Suprapubic skin (tissue), 4 donors: Measurements from ENCODE around the gene BAIAP2L2. TPM values are rescaled to one million over a fixed set of nuclear protein-coding genes. Genes with fewer than 3 reads are reported as not detected.

Experiments
- DNase-seq, 2 donors: peaks; one replicate each; pipeline ENCODE4 v3.0.0-alpha.2; 2019; ENCODE audit warnings: low spot score in 2 of 2
- H3K27ac ChIP-seq: fragments of 200-600 bp; sonication (generic); one replicate; pipeline ENCODE4 v1.5.1; 2019
- H3K27me3 ChIP-seq: fragments of 200-600 bp; sonication (generic); one replicate; pipeline ENCODE4 v1.5.1; 2019
- H3K36me3 ChIP-seq: fragments of 200-600 bp; sonication (generic); one replicate; pipeline ENCODE4 v1.5.1; 2019
- H3K4me1 ChIP-seq: fragments of 200-600 bp; sonication (generic); one replicate; pipeline ENCODE4 v1.5.1; 2019
- H3K4me3 ChIP-seq: fragments of 200-600 bp; sonication (generic); one replicate; pipeline ENCODE4 v1.5.1; 2019; ENCODE audit warnings: mild to moderate bottlenecking
- H3K9me3 ChIP-seq: fragments of 200-600 bp; sonication (generic); one replicate; pipeline ENCODE4 v1.5.1; 2019
- CTCF ChIP-seq, 2 donors: fragments of 200-600 bp in 1 of 2; fragments of 450-650 bp in 1 of 2; sonication (generic) in 1 of 2; IDR thresholded peaks; one replicate each; pipeline ENCODE4 v1.5.1; 2016 to 2019; ENCODE audit warnings: antibody characterized with exemption in 2 of 2, mild to moderate bottlenecking in 1 of 2, moderate library complexity in 1 of 2
- EP300 ChIP-seq: sonication (generic); formaldehyde crosslinking; IDR thresholded peaks from one replicate; pipeline ENCODE4 v1.6.1; 2017; ENCODE audit warnings: antibody characterized with exemption
- POLR2A ChIP-seq, 2 donors: fragments of 450-650 bp; IDR thresholded peaks; one replicate each; pipeline ENCODE4 v1.6.1; 2017; ENCODE audit warnings: antibody characterized with exemption in 2 of 2, mild to moderate bottlenecking in 2 of 2, moderate library complexity in 2 of 2
- POLR2AphosphoS5 ChIP-seq, 3 donors: sonication (generic); formaldehyde crosslinking; IDR thresholded peaks; one replicate each; pipeline ENCODE4 v1.6.1; 2017; ENCODE audit warnings: antibody characterized with exemption in 3 of 3
- WGBS: methylation state at CpG from one replicate; pipeline ENCODE4 v1.1.5; 2018; 5-methylcytosine and 5-hydroxymethylcytosine counted together
- total RNA-seq, 4 donors: library from RNA; depleted of rRNA; stranded (reverse); fragments of >200 nt; gene quantifications; one replicate each; pipeline ENCODE4 v1.1.0, GENCODE V29; 2016

Gene BAIAP2L2
- total RNA-seq, 4 donors from 2014 or later = 0.49 to 1.7 (median 1.6) TPM

GRCh38 chr22:38066381-38067027 lies 44.0 kb downstream of the BAIAP2L2 start:
- Histone ChIP-seq H3K4me3 (no peak overlapping the region), H3K4me1 (peaks cover 36% of the 10 kb centered on the region), H3K27ac (peak overlapping the region; percentile 67), H3K27me3 (no peaks in the 10 kb centered on the region), H3K9me3 (no peaks in the 10 kb centered on the region), H3K36me3 (peaks cover 73% of the 10 kb centered on the region)
- TF ChIP-seq POLR2A (IDR thresholded peaks at IDR 0.05) (no peak), POLR2AphosphoS5 (IDR thresholded peaks at IDR 0.05) (no peak), EP300 (no peak), CTCF (IDR thresholded peaks at IDR 0.05) (no peak)
- 82% methylated on average over 13 of the region's 13 CpGs for WGBS
- DNase-seq = no peak

- no peaks in the 10 kb centered on the region for H3K9me3 ChIP-seq
- H3K4me1 ChIP-seq = peaks cover 37% of the 10 kb centered on the region
- no peak for DNase-seq
- peak overlapping the region; percentile 67 for H3K27ac ChIP-seq
- 99% methylated on average over 8 of the region's 8 CpGs for WGBS
- TF ChIP-seq CTCF (IDR thresholded peaks at IDR 0.05) (no peak), POLR2AphosphoS5 (IDR thresholded peaks at IDR 0.05) (no peak), EP300 (no peak), POLR2A (IDR thresholded peaks at IDR 0.05) (no peak)
- H3K36me3 ChIP-seq = peaks cover 69% of the 10 kb centered on the region
- no peaks in the 10 kb centered on the region for H3K27me3 ChIP-seq
- H3K4me3 ChIP-seq = no peak overlapping the region
Measured at GRCh38 chr22:38065539-38065938, 44.9 kb downstream of the BAIAP2L2 start.

GRCh38 chr22:38062791-38063190 lies 47.7 kb downstream of the BAIAP2L2 start:
- TF ChIP-seq EP300 (no peak), POLR2AphosphoS5 (IDR thresholded peaks at IDR 0.05) (peak in 2 of 3 donors; percentile 88 to 95)
- Histone ChIP-seq H3K27me3 (no peaks in the 10 kb centered on the region), H3K4me3 (no peak overlapping the region), H3K4me1 (peaks cover 40% of the 10 kb centered on the region), H3K9me3 (no peaks in the 10 kb centered on the region), H3K27ac (peak overlapping the region; percentile 93), H3K36me3 (peaks cover 56% of the 10 kb centered on the region)
- DNase-seq = no peak
- 63% methylated on average over 6 of the region's 6 CpGs for WGBS

GRCh38 chr22:38056969-38057891 lies 53.3 kb downstream of the BAIAP2L2 start, which contains the start of gene PICK1:
Gene PICK1 (plus strand): TSS chr22:38057404. CDS start chr22:38057810, 406 bp downstream.
- peak within 1 kb of the TSS; percentile 91 for H3K27ac ChIP-seq
- DNase-seq = peak; percentile 92 to 95
- peak in 2 of 3 donors; percentile 32 to 74 for TF ChIP-seq POLR2AphosphoS5 (IDR thresholded peaks at IDR 0.05)
- TF ChIP-seq CTCF (IDR thresholded peaks at IDR 0.05) = no peak
- peak in 1 of 2 donors; percentile 20 for TF ChIP-seq POLR2A (IDR thresholded peaks at IDR 0.05)
- peaks cover 18% of the 10 kb centered on the region for H3K36me3 ChIP-seq
- H3K4me3 ChIP-seq = peak within 1 kb of the TSS; percentile 64
- no peaks in the 10 kb centered on the region for H3K9me3 ChIP-seq
- H3K4me1 ChIP-seq = peaks cover 24% of the 10 kb centered on the region
- 2% methylated on average over 36 of the region's 47 CpGs for WGBS
- H3K27me3 ChIP-seq = no peaks in the 10 kb centered on the region

- Histone ChIP-seq H3K27ac (no peak overlapping the region), H3K4me3 (no peak overlapping the region), H3K4me1 (peaks cover 14% of the 10 kb centered on the region), H3K27me3 (no peaks in the 10 kb centered on the region), H3K36me3 (no peaks in the 10 kb centered on the region), H3K9me3 (no peaks in the 10 kb centered on the region)
- 29% methylated on average over 15 of the region's 30 CpGs for WGBS
- peak; percentile 85 to 93 for DNase-seq
- TF ChIP-seq CTCF (IDR thresholded peaks at IDR 0.05) = peak; percentile 80 to 87
- no peak for TF ChIP-seq POLR2A (IDR thresholded peaks at IDR 0.05)
Measured at GRCh38 chr22:38051900-38052862, 58.3 kb downstream of the BAIAP2L2 start.
